Measurements from ENCODE around the gene MAGI3. TPM values are rescaled to one million over a fixed set of nuclear protein-coding genes. Genes with fewer than 3 reads are reported as not detected.

Gene MAGI3
- total and polyA plus RNA-seq, 4 donors = 3.0 to 28.8 (median 7.5) TPM

- no peaks in the 10 kb centered on the region for H3K4me1 ChIP-seq (ENCODE audit: control insufficient read depth in 4 of 4, insufficient read depth in 4 of 4, low read length in 3 of 4)
- no peak for DNase-seq (ENCODE audit: low spot score)
Measured at GRCh38 chr1:113616156-113616555, 225.8 kb downstream of the MAGI3 start.

GRCh38 chr1:113617438-113618141 lies 227.3 kb downstream of the MAGI3 start:
- Histone ChIP-seq H3K36me3 (ENCODE audit: control insufficient read depth in 4 of 4, insufficient read depth in 3 of 4, low read depth in 1 of 4, low read length in 3 of 4) (peaks cover 0 to 9% (median 2%) of the 10 kb centered on the region in 4 donors), H3K27me3 (ENCODE audit: control insufficient read depth in 4 of 4, insufficient read depth in 4 of 4, low read length in 3 of 4) (no peaks in the 10 kb centered on the region), H3K4me1 (ENCODE audit: control insufficient read depth in 4 of 4, insufficient read depth in 4 of 4, low read length in 3 of 4) (no peaks in the 10 kb centered on the region), H3K27ac (ENCODE audit: low read depth in 1 of 2, low read length in 2 of 2) (no peak overlapping the region), H3K9ac (ENCODE audit: low read depth in 1 of 2, low read length in 2 of 2) (no peak overlapping the region), H3K9me3 (ENCODE audit: control insufficient read depth in 4 of 4, low read length in 3 of 4) (no peaks in the 10 kb centered on the region), H3K4me3 (ENCODE audit: low read depth in 1 of 3, low read length in 3 of 3) (no peak overlapping the region)
- no peak for DNase-seq (ENCODE audit: low spot score)
- 93% methylated on average over 4 of the region's 4 CpGs for WGBS
- TF ChIP-seq GABPA (IDR thresholded peaks at IDR 0.05 in 1 of 2, conservative IDR thresholded peaks at IDR 0.05 in 1 of 2) (no peak), TAF1 (conservative IDR thresholded peaks at IDR 0.05) (no peak), FOXA2 (IDR thresholded peaks at IDR 0.05) (no peak), YY1 (IDR thresholded peaks at IDR 0.05) (no peak), HNF4G (IDR thresholded peaks at IDR 0.05) (no peak), REST (IDR thresholded peaks at IDR 0.05) (no peak), HNF4A (conservative IDR thresholded peaks at IDR 0.05) (no peak), JUND (IDR thresholded peaks at IDR 0.05) (no peak), SP1 (IDR thresholded peaks at IDR 0.05) (no peak), MAX (IDR thresholded peaks at IDR 0.05) (no peak), RAD21 (IDR thresholded peaks at IDR 0.05) (no peak)

More at GRCh38 chr1:113616156-113616555, 225.8 kb downstream of the MAGI3 start:
- Histone ChIP-seq H3K36me3 (ENCODE audit: control insufficient read depth in 4 of 4, insufficient read depth in 3 of 4, low read depth in 1 of 4, low read length in 3 of 4) (peaks cover 0 to 2% (median 1%) of the 10 kb centered on the region in 4 donors), H3K4me3 (ENCODE audit: low read depth in 1 of 3, low read length in 3 of 3) (no peak overlapping the region), H3K27ac (ENCODE audit: low read depth in 1 of 2, low read length in 2 of 2) (no peak overlapping the region), H3K9me3 (ENCODE audit: control insufficient read depth in 4 of 4, low read length in 3 of 4) (no peaks in the 10 kb centered on the region), H3K27me3 (ENCODE audit: control insufficient read depth in 4 of 4, insufficient read depth in 4 of 4, low read length in 3 of 4) (no peaks in the 10 kb centered on the region), H3K9ac (ENCODE audit: low read depth in 1 of 2, low read length in 2 of 2) (no peak overlapping the region)
- WGBS = 87% methylated on average over 4 of the region's 4 CpGs
- no peak for TF ChIP-seq GABPA (IDR thresholded peaks at IDR 0.05 in 1 of 2, conservative IDR thresholded peaks at IDR 0.05 in 1 of 2)
- no peak for TF ChIP-seq JUND (IDR thresholded peaks at IDR 0.05)
- no peak for TF ChIP-seq REST (IDR thresholded peaks at IDR 0.05)
- no peak for TF ChIP-seq TAF1 (conservative IDR thresholded peaks at IDR 0.05)
- TF ChIP-seq HNF4G (IDR thresholded peaks at IDR 0.05) = no peak
- TF ChIP-seq CTCF (IDR thresholded peaks at IDR 0.05; ENCODE audit: low read depth, low read length, missing input control) = no peak
- TF ChIP-seq EGR1 (IDR thresholded peaks at IDR 0.05; ENCODE audit: low read depth in 2 of 2) = no peak
- TF ChIP-seq ATF3 (IDR thresholded peaks at IDR 0.05) = no peak
- TF ChIP-seq SP1 (IDR thresholded peaks at IDR 0.05) = no peak

Measured in liver (tissue), 9 donors.